Liver (tissue), 9 donors: ENCODE data around the gene MOB3B. TPM values are rescaled to one million over a fixed set of nuclear protein-coding genes. Genes with fewer than 3 reads are reported as not detected.

Experiments used
- DNase-seq: peaks from one replicate; pipeline ENCODE4 v3.0.0-alpha.2; 2017; ENCODE audit warnings: low spot score
- H3K27ac ChIP-seq, 2 donors: one replicate each; pipeline ENCODE4 v1.7.0; 2013; ENCODE audit warnings: inconsistent platforms in 2 of 2, low read length in 2 of 2, control low read depth in 1 of 2, low read depth in 1 of 2, mild to moderate bottlenecking in 1 of 2
- H3K27me3 ChIP-seq, 4 donors: one replicate each; pipeline versions ENCODE4 v1.6.1 to v1.7.0; 2013; ENCODE audit warnings: low read length in 3 of 4, inconsistent platforms in 1 of 4, mild to moderate bottlenecking in 1 of 4, moderate library complexity in 1 of 4; ENCODE audit not compliant: control insufficient read depth in 4 of 4, insufficient read depth in 4 of 4
- H3K36me3 ChIP-seq, 4 donors: one replicate each; pipeline versions ENCODE4 v1.6.1 to v1.7.0; 2013; ENCODE audit warnings: low read length in 3 of 4, mild to moderate bottlenecking in 3 of 4, low read depth in 1 of 4, moderate library complexity in 1 of 4; ENCODE audit not compliant: control insufficient read depth in 4 of 4, insufficient read depth in 3 of 4
- H3K4me1 ChIP-seq, 4 donors: one replicate each; pipeline versions ENCODE4 v1.6.1 to v1.7.0; 2013; ENCODE audit warnings: low read length in 3 of 4, mild to moderate bottlenecking in 3 of 4, moderate library complexity in 1 of 4; ENCODE audit not compliant: control insufficient read depth in 4 of 4, insufficient read depth in 4 of 4
- H3K4me3 ChIP-seq, 3 donors: one replicate each; pipeline versions ENCODE4 v1.6.1 to v1.7.0; 2013; ENCODE audit warnings: low read length in 3 of 3, control low read depth in 1 of 3, low read depth in 1 of 3, mild to moderate bottlenecking in 1 of 3
- H3K9ac ChIP-seq, 2 donors: one replicate each; pipeline ENCODE4 v1.7.0; 2013; ENCODE audit warnings: low read length in 2 of 2, mild to moderate bottlenecking in 2 of 2, moderate library complexity in 2 of 2, control low read depth in 1 of 2, low read depth in 1 of 2
- H3K9me3 ChIP-seq, 4 donors: one replicate each; pipeline versions ENCODE4 v1.6.1 to v1.7.0; 2013; ENCODE audit warnings: low read length in 3 of 4; ENCODE audit not compliant: control insufficient read depth in 4 of 4
- ATF3 ChIP-seq: IDR thresholded peaks from 2 replicates; pipeline ENCODE4 v1.6.1; 2016; ENCODE audit warnings: antibody characterized with exemption
- CTCF ChIP-seq: fragments of 150-350 bp; IDR thresholded peaks from 2 replicates; pipeline ENCODE4 v1.5.1; 2017; ENCODE audit warnings: improper control_type of control experiment, low read depth, low read length; ENCODE audit not compliant: missing input control
- FOXA1 ChIP-seq: IDR thresholded peaks from 2 replicates; pipeline ENCODE4 v1.6.1; 2016; ENCODE audit warnings: antibody characterized with exemption
- GABPA ChIP-seq, 2 donors: IDR thresholded peaks in 1 of 2; conservative IDR thresholded peaks in 1 of 2; 2 replicates each; pipeline ENCODE4 v1.6.1; 2016; ENCODE audit warnings: antibody characterized with exemption in 2 of 2, mild to moderate bottlenecking in 1 of 2, moderate library complexity in 1 of 2
- HNF4A ChIP-seq, 2 donors: conservative IDR thresholded peaks; 2 replicates each; pipeline ENCODE4 v1.6.1; 2016; ENCODE audit warnings: antibody characterized with exemption in 2 of 2, mild to moderate bottlenecking in 2 of 2
- HNF4G ChIP-seq: IDR thresholded peaks from 2 replicates; pipeline ENCODE4 v1.6.1; 2016; ENCODE audit warnings: antibody characterized with exemption
- JUND ChIP-seq, 2 donors: IDR thresholded peaks; 2 replicates each; pipeline ENCODE4 v1.6.1; 2016; ENCODE audit warnings: antibody characterized with exemption in 2 of 2
- MAX ChIP-seq: IDR thresholded peaks from 2 replicates; pipeline ENCODE4 v1.6.1; 2016; ENCODE audit warnings: antibody characterized with exemption
- NR2F2 ChIP-seq: IDR thresholded peaks from 2 replicates; pipeline ENCODE4 v1.6.1; 2016; ENCODE audit warnings: antibody characterized with exemption
- RAD21 ChIP-seq, 2 donors: IDR thresholded peaks; 2 replicates each; pipeline ENCODE4 v1.6.1; 2016; ENCODE audit warnings: antibody characterized with exemption in 2 of 2, mild to moderate bottlenecking in 2 of 2
- REST ChIP-seq: IDR thresholded peaks from 2 replicates; pipeline ENCODE4 v1.6.1; 2016; ENCODE audit warnings: antibody characterized with exemption, mild to moderate bottlenecking
- RXRA ChIP-seq, 2 donors: IDR thresholded peaks; 2 replicates each; pipeline ENCODE4 v1.6.1; 2017 to 2018; ENCODE audit warnings: antibody characterized with exemption in 2 of 2, mild to moderate bottlenecking in 1 of 2
- TAF1 ChIP-seq: conservative IDR thresholded peaks from 2 replicates; pipeline ENCODE4 v1.6.1; 2016; ENCODE audit warnings: antibody characterized with exemption, mild to moderate bottlenecking
- YY1 ChIP-seq: IDR thresholded peaks from 2 replicates; pipeline ENCODE4 v1.6.1; 2016; ENCODE audit warnings: antibody characterized with exemption, mild to moderate bottlenecking
- ZBTB33 ChIP-seq: IDR thresholded peaks from 2 replicates; pipeline ENCODE4 v1.6.1; 2016; ENCODE audit warnings: antibody characterized with exemption
- WGBS: extraction: QIAGEN DNeasy Blood & Tissue Kit; methylation state at CpG from one replicate; pipeline ENCODE4 v1.1.7; 2013; 5-methylcytosine and 5-hydroxymethylcytosine counted together
- polyA plus RNA-seq, 2 donors: library from polyadenylated mRNA; stranded (reverse) in 1 of 2; unstranded in 1 of 2; fragments of 200-250 nt in 1 of 2; fragments of >200 nt in 1 of 2; fragmentation: Nextera tagmentation in 1 of 2; extraction: Ambion mirVana in 1 of 2; gene quantifications; one replicate each; pipeline versions ENCODE4 v1.2.1 to v1.2.3, GENCODE V29; 2013 to 2015
- total RNA-seq, 2 donors: library from RNA; depleted of rRNA; stranded (reverse); fragments of >200 nt; gene quantifications; one replicate each; pipeline ENCODE4 v1.2.3, GENCODE V29; 2014
- donor health status: healthy.
- donor health status: healthy.
- donor health status: healthy.
- donor health status: healthy.
- donor health status: healthy.

Gene MOB3B
- total and polyA plus RNA-seq, 4 donors = 0.36 to 1.1 (median 0.76) TPM

GRCh38 chr9:27282269-27282668 lies 247.3 kb downstream of the MOB3B start:
- Histone ChIP-seq H3K9ac (no peak overlapping the region), H3K27ac (no peak overlapping the region), H3K4me3 (no peak overlapping the region), H3K36me3 (no peaks in the 10 kb centered on the region), H3K27me3 (no peaks in the 10 kb centered on the region), H3K9me3 (no peaks in the 10 kb centered on the region), H3K4me1 (no peaks in the 10 kb centered on the region)
- DNase-seq = no peak
- TF ChIP-seq HNF4A (conservative IDR thresholded peaks at IDR 0.05) (no peak), REST (no peak), ZBTB33 (no peak), NR2F2 (no peak)
- WGBS = 83% methylated on average over 7 of the region's 7 CpGs

- no peak overlapping the region for H3K27ac ChIP-seq
- H3K9me3 ChIP-seq = no peaks in the 10 kb centered on the region
- H3K27me3 ChIP-seq = no peaks in the 10 kb centered on the region
- TF ChIP-seq GABPA (IDR thresholded peaks at IDR 0.05 in 1 of 2, conservative IDR thresholded peaks at IDR 0.05 in 1 of 2) = no peak
- TF ChIP-seq HNF4A (conservative IDR thresholded peaks at IDR 0.05) = no peak
- no peak for TF ChIP-seq HNF4G
- TF ChIP-seq FOXA1 = no peak
- no peaks in the 10 kb centered on the region for H3K4me1 ChIP-seq
- H3K4me3 ChIP-seq = no peak overlapping the region
- DNase-seq = no peak
- no peaks in the 10 kb centered on the region for H3K36me3 ChIP-seq
- no peak overlapping the region for H3K9ac ChIP-seq
- 32% methylated on average over 5 of the region's 5 CpGs for WGBS
Observed at GRCh38 chr9:27280860-27281259, 248.8 kb downstream of the MOB3B start.

GRCh38 chr9:27280249-27280648 lies 249.4 kb downstream of the MOB3B start:
- Histone ChIP-seq H3K4me3 (no peak overlapping the region), H3K27me3 (no peaks in the 10 kb centered on the region), H3K36me3 (no peaks in the 10 kb centered on the region), H3K27ac (no peak overlapping the region), H3K9ac (no peak overlapping the region), H3K9me3 (no peaks in the 10 kb centered on the region), H3K4me1 (no peaks in the 10 kb centered on the region)
- no peak for DNase-seq
- WGBS = 88% methylated on average over 16 of the region's 16 CpGs
- TF ChIP-seq FOXA1 (no peak), ZBTB33 (no peak), RXRA (IDR thresholded peaks at IDR 0.05) (no peak), MAX (no peak), ATF3 (no peak), GABPA (IDR thresholded peaks at IDR 0.05 in 1 of 2, conservative IDR thresholded peaks at IDR 0.05 in 1 of 2) (no peak), CTCF (no peak), YY1 (no peak), TAF1 (no peak), JUND (IDR thresholded peaks at IDR 0.05) (no peak), RAD21 (IDR thresholded peaks at IDR 0.05) (no peak)
